ENCODE results near the gene DUOX1.

DNA sequence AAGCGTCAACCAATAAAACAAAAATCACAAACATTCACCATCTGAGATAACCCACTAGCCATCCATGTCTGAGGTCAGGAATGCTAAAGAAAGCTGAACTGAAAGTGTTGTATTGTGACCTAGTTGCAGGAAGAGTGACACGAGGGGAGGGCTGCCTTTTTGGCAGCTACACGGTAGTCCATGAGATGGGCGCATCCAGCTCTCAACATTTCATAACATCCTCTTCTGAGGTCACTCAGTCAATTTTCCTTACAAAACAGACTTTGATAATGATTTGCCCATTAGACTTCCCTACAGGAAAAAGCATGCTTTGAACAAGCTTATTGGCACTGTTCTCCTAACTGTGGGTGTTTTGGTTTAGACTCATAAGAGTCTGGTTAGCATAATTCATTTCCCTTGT is 73.4 kb downstream of the DUOX1 start:
- TF ChIP-seq, protein P1, sequence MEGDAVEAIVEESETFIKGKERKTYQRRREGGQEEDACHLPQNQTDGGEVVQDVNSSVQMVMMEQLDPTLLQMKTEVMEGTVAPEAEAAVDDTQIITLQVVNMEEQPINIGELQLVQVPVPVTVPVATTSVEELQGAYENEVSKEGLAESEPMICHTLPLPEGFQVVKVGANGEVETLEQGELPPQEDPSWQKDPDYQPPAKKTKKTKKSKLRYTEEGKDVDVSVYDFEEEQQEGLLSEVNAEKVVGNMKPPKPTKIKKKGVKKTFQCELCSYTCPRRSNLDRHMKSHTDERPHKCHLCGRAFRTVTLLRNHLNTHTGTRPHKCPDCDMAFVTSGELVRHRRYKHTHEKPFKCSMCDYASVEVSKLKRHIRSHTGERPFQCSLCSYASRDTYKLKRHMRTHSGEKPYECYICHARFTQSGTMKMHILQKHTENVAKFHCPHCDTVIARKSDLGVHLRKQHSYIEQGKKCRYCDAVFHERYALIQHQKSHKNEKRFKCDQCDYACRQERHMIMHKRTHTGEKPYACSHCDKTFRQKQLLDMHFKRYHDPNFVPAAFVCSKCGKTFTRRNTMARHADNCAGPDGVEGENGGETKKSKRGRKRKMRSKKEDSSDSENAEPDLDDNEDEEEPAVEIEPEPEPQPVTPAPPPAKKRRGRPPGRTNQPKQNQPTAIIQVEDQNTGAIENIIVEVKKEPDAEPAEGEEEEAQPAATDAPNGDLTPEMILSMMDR (IDR thresholded peaks at IDR 0.05; ENCODE audit: extremely low read depth in 1 of 2, insufficient read depth in 1 of 2, low read depth in 1 of 2, low read length in 2 of 2): no peak
- TF ChIP-seq POLR2AphosphoS5 (IDR thresholded peaks at IDR 0.05; ENCODE audit: insufficient read depth, low read depth, low read length): no peak
- TF ChIP-seq POLR2A (IDR thresholded peaks at IDR 0.05; ENCODE audit: low read depth, low read length): no peak
